Stimulated activated CD4-positive, alpha-beta T cell treated with anti-CD3 and anti-CD28 coated beads, TNF-alpha, amount 100 ng/mL, for 1 hour (primary cell): ENCODE results near the gene ZMYM2.

Experiments
- DNase-seq, 3 donors: peaks; one replicate each; pipeline ENCODE4 v3.0.0-alpha.2; 2020; ENCODE audit warnings: low read depth in 3 of 3, low spot score in 1 of 3

Gene ZMYM2

GRCh38 chr13:20044086-20044485 is 85.6 kb downstream of the ZMYM2 start:
- no peak for DNase-seq

- no peak for DNase-seq
These were observed 87.5 kb downstream of the ZMYM2 start for GRCh38 chr13:20045950-20046548.

GRCh38 chr13:20049558-20050473 is 91.3 kb downstream of the ZMYM2 start:
- no peak for DNase-seq

GRCh38 chr13:20051366-20051765 is 92.8 kb downstream of the ZMYM2 start:
- no peak for DNase-seq

GRCh38 chr13:20053016-20053415 is 94.5 kb downstream of the ZMYM2 start:
- no peak for DNase-seq

GRCh38 chr13:20053891-20054290 is 95.4 kb downstream of the ZMYM2 start:
- no peak for DNase-seq

- DNase-seq = no peak
These were observed 96.1 kb downstream of the ZMYM2 start for GRCh38 chr13:20054586-20054985.

GRCh38 chr13:20057214-20057613 is 98.7 kb downstream of the ZMYM2 start:
- no peak for DNase-seq

GRCh38 chr13:20057963-20058362 is 99.4 kb downstream of the ZMYM2 start:
- DNase-seq = no peak

- DNase-seq = no peak
These were observed 99.9 kb downstream of the ZMYM2 start for GRCh38 chr13:20058476-20058875.

- DNase-seq = no peak
These were observed 105.6 kb downstream of the ZMYM2 start for GRCh38 chr13:20064128-20064527.

GRCh38 chr13:20065516-20065915 is 107.0 kb downstream of the ZMYM2 start:
- DNase-seq = no peak

GRCh38 chr13:20069956-20070355 is 111.4 kb downstream of the ZMYM2 start:
- no peak for DNase-seq

GRCh38 chr13:20073775-20074174 is 115.2 kb downstream of the ZMYM2 start:
- no peak for DNase-seq

- DNase-seq = no peak
These were observed 116.4 kb downstream of the ZMYM2 start for GRCh38 chr13:20074966-20075365.

GRCh38 chr13:20077086-20077485 is 118.6 kb downstream of the ZMYM2 start:
- no peak for DNase-seq

GRCh38 chr13:20080377-20081164 is 122.0 kb downstream of the ZMYM2 start:
- no peak for DNase-seq

GRCh38 chr13:20090349-20090748 is 131.8 kb downstream of the ZMYM2 start:
- no peak for DNase-seq

- DNase-seq = no peak
These were observed 135.4 kb downstream of the ZMYM2 start for GRCh38 chr13:20093951-20094350.

- DNase-seq = no peak
These were observed 140.8 kb downstream of the ZMYM2 start for GRCh38 chr13:20099319-20099718.

- DNase-seq = no peak
These were observed 143.2 kb downstream of the ZMYM2 start for GRCh38 chr13:20101467-20102316.
